ENCODE results near the gene TPCN2.

Gene TPCN2

DNA sequence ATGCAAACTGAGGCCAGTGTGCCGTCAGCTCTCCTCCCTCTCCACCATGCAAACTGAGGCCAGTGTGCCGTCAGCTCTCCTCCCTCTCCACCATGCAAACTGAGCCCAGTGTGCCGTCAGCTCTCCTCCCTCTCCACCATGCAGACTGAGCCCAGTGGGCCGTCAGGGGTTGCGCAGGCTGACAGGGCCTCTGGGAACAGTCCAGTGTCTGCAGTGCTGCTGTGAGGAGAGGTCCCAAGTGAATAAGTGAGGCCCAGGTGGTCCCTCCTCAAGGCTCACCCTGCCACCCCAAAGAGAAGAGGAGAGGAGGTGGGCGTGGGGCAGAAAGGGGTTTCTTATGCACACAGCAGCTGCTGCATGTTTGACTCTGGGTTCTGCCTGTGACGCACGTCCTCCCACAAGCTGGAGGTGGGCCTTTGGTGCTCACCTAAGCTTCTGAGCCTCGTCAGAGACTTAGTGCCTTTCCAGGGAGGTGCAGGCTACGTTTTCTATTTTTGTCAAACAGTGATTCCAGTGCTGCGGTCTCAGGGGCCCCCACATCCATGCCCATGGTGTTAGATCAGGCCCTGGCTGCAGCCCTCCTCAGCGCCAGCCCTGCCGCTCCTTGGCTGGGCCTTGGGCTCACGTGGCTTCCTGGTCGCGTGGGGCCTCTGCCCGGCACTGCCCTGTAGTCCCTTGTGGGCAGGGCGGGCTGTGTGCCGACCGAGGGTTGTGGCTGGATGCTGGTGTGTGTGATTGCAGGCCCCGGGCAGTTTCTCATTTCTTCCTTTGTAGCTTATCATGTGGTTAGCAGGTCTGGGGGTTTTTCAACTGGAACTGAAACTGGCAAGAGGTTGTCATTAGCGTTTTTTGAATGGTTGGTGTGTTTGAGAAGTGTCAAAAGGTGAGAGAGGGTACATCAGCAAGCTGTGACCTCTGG is 7.1 kb downstream of the TPCN2 start:
- FAIRE-seq (no peak), DNase-seq (ENCODE audit: insufficient read length, low spot score) (no peak)
- TF ChIP-seq, protein P1, sequence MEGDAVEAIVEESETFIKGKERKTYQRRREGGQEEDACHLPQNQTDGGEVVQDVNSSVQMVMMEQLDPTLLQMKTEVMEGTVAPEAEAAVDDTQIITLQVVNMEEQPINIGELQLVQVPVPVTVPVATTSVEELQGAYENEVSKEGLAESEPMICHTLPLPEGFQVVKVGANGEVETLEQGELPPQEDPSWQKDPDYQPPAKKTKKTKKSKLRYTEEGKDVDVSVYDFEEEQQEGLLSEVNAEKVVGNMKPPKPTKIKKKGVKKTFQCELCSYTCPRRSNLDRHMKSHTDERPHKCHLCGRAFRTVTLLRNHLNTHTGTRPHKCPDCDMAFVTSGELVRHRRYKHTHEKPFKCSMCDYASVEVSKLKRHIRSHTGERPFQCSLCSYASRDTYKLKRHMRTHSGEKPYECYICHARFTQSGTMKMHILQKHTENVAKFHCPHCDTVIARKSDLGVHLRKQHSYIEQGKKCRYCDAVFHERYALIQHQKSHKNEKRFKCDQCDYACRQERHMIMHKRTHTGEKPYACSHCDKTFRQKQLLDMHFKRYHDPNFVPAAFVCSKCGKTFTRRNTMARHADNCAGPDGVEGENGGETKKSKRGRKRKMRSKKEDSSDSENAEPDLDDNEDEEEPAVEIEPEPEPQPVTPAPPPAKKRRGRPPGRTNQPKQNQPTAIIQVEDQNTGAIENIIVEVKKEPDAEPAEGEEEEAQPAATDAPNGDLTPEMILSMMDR (IDR thresholded peaks at IDR 0.05; ENCODE audit: insufficient read depth, missing control alignments), result no peak

DNA sequence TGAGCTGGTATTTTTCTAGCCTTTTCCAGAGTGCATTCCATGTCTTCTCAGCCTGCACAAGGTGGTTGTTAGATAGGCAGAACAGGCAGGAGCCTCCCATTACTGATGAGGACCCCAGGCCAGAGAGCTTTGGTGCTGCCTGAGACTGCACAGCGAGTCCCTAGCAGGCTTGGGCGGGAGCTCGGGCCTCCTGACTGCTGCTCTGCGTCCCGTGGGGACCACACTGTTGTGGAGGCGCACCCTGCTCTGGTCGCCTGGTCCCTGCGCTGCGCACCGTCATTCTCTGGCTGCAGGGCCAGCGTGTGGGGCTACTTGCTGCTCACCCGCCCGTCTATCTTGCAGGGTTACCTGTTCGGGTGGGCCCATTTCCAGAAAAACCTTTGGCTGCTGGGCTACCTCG is 8.5 kb downstream of the TPCN2 start:
- FAIRE-seq, result no peak

DNA sequence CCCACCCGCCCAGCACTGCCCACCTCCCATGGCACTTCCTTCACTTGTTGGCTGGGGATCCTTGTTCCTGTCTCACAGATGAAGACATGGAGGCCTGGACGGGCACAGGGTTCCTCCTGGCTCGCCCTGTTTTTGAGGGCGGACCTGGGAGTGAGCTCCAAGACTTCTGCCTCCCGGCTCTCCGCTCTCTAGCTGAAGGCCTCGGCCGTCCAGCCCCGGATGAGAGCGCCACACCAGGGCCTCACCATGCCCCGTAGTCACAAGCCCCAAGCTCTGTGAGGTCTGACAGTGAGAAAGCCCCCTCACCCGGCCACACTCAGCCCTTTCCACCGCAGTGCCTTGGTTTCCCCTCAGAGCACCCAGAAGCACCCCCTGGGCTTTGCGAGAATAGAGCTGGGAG is 9.1 kb downstream of the TPCN2 start:
- no peak for DNase-seq (ENCODE audit: insufficient read length, low spot score)

More for the DNA sequence above, 8.5 kb downstream of the TPCN2 start:
- TF ChIP-seq, protein P1 (IDR thresholded peaks at IDR 0.05; ENCODE audit: insufficient read depth, missing control alignments), result no peak
- no peak for DNase-seq (ENCODE audit: insufficient read length, low spot score)

DNA sequence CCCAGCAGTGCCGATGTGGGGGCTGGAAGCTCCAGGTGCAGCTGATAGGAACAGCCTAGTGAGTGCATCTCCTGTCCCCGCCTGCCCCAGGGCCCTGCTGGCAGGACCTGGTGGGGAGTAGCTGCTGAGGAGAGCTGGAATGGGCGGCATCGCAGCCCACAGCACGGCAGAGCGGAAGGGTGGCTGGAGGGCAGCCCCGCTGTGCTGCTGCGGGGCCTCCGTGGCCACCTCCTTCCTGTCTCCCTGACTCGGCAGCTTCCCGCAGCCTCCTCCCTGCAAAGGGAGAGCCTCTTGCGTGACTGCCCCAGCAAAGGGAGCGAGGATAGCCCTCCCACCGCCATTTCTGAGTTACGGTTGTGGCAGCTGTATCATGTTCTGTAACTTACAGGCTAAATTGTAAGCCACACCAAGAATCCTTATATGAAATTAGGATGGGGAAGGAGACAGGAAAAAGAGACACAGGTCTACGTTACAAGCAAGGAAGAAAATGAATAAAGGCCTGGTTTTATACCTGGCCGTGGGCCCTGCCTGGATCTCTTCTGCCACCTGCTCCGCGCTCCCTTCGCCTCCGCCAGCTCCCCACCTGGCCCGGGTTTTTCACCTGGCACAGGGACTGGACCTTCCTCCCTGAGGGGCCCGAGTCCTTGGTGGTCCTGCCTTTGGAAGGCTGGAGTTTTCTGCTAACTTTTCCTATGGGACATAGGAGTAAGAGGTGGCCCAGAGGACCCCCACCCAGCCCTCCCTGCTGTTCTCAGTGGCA is 10.0 kb downstream of the TPCN2 start:
- TF ChIP-seq, protein P1 (IDR thresholded peaks at IDR 0.05; ENCODE audit: insufficient read depth, missing control alignments), result no peak
- DNase-seq (ENCODE audit: insufficient read length, low spot score), result no peak
- no peak for FAIRE-seq

More for the DNA sequence above, 9.1 kb downstream of the TPCN2 start:
- TF ChIP-seq, protein P1 (IDR thresholded peaks at IDR 0.05; ENCODE audit: insufficient read depth, missing control alignments), result no peak
- no peak for FAIRE-seq

DNA sequence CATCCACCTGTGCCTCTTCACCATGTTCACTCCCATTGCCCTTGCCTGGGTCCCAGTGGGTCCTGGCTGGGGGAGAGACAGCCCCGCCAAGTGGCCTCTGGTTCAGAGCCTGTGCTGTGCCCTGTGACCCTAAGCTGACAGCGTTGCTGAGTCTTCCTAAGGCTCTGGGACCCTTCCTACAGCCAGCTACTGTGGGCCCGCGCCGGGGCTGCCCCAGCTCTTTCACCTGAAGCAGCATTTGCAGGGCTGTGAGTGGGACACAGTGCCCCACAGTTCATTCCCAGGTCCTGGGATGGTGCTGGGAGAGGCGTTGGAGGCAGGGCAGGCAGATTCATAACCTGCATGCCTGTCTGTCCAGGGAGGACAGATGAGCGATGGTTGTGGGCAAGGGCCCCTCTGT is 10.7 kb downstream of the TPCN2 start:
- TF ChIP-seq, protein P1 (IDR thresholded peaks at IDR 0.05; ENCODE audit: insufficient read depth, missing control alignments), result no peak
- FAIRE-seq (no peak), DNase-seq (ENCODE audit: insufficient read length, low spot score) (no peak)

DNA sequence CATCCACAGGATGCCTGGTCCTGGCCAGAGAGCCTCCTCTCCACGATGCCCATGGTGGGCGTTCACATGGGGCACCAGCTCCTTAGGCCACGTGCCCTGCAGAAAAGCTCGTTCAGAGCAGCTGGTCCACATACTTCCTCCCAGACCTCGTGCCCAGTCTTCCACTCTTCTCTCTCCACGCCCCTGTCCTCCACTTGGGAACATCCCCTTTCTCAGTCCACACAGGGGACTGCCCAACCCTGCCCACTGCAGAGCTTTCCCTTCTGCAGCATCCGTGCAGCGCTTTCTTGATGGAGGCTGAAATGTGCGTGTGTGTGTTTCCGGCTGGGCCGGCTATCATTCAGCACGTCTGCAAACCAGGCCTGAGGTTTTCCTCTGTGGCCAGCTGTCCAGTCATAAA is 11.3 kb downstream of the TPCN2 start:
- no peak for FAIRE-seq

More for the DNA sequence above, 11.3 kb downstream of the TPCN2 start:
- DNase-seq (ENCODE audit: insufficient read length, low spot score), result no peak
- TF ChIP-seq, protein P1 (IDR thresholded peaks at IDR 0.05; ENCODE audit: insufficient read depth, missing control alignments), result no peak
